Stimulated activated effector memory CD8-positive, alpha-beta T cell treated with anti-CD3 and anti-CD28 coated beads, Interleukin-12 subunit alpha, Interleukin-12 subunit beta, amount 100 ng/mL, for 72 hours (primary cell): ENCODE data around the gene OLA1.

Experiments used
- ATAC-seq: fragments of 150-1000 bp; cut with Tn5 transposase; 2 replicates; pipeline ENCODE4 v1.10.0; 2021
- DNase-seq, 2 donors: peaks; one replicate each; pipeline ENCODE4 v3.0.0; 2021 to 2022; ENCODE audit warnings: low spot score in 2 of 2
- H3K27ac Mint-ChIP-seq: one replicate; pipeline ENCODE4 v1.8.0; 2022; ENCODE audit warnings: mild to moderate bottlenecking, mixed read lengths
- H3K36me3 Mint-ChIP-seq: one replicate; pipeline ENCODE4 v1.8.0; 2022; ENCODE audit warnings: mild to moderate bottlenecking, mixed read lengths
- H3K4me1 Mint-ChIP-seq: one replicate; pipeline ENCODE4 v1.8.0; 2022; ENCODE audit warnings: mixed read lengths
- H3K4me3 Mint-ChIP-seq: one replicate; pipeline ENCODE4 v1.8.0; 2022; ENCODE audit warnings: mild to moderate bottlenecking, mixed read lengths
- H3K9me3 Mint-ChIP-seq: one replicate; pipeline ENCODE4 v1.8.0; 2022; ENCODE audit warnings: mixed read lengths

OLA1 gene

DNA sequence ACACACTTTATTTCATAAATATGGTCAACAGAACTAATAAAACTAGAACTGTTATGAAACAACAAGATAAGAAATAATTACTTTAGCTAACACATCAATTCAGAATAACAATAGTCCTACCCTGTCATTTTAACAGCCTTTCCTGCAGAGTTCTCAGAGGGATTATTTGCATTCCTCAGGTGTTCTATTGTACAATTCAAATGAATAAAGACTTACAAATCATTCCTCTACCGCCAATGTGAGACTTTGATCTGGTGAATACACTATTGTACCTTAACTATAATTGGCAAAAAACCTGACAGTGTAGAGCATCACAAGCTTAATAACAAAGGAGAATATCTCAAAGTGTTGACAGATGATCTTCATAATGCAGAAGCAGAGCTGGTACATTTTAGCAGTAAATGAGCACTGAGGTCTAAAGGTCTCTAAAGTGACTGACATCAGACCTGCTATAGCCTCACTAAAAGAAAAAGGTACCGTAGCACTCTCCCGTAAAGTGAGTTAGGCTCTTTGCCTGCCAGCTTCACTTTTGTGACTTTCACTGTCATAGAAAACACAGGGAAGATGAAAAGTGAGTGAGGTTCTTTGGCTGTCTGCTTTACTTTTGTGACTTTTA is 164.4 kb downstream of the OLA1 start:
- H3K36me3 Mint-ChIP-seq, result no peaks in the 10 kb centered on the region
- H3K9me3 Mint-ChIP-seq, result no peaks in the 10 kb centered on the region
- DNase-seq (no peak), ATAC-seq (no peak)
- H3K4me1 Mint-ChIP-seq, result no peaks in the 10 kb centered on the region
- no peak overlapping the region for H3K27ac Mint-ChIP-seq
- no peak overlapping the region for H3K4me3 Mint-ChIP-seq

- no peaks in the 10 kb centered on the region for H3K4me1 Mint-ChIP-seq
- no peaks in the 10 kb centered on the region for H3K9me3 Mint-ChIP-seq
- no peak overlapping the region for H3K4me3 Mint-ChIP-seq
- ATAC-seq (no peak), DNase-seq (no peak)
- H3K27ac Mint-ChIP-seq, result no peak overlapping the region
- H3K36me3 Mint-ChIP-seq, result no peaks in the 10 kb centered on the region
These were observed 167.6 kb downstream of the OLA1 start for GRCh38 chr2:174080672-174081121.

GRCh38 chr2:174078275-174078674 is 170.1 kb downstream of the OLA1 start:
- Mint-ChIP-seq H3K4me3 (no peak overlapping the region), H3K4me1 (no peaks in the 10 kb centered on the region), H3K9me3 (no peaks in the 10 kb centered on the region), H3K36me3 (peaks cover 21% of the 10 kb centered on the region), H3K27ac (no peak overlapping the region)
- no peak for ATAC-seq
- DNase-seq, result no peak

GRCh38 chr2:174076975-174077374 is 171.4 kb downstream of the OLA1 start:
- no peak overlapping the region for H3K4me3 Mint-ChIP-seq
- H3K9me3 Mint-ChIP-seq, result no peaks in the 10 kb centered on the region
- DNase-seq (no peak), ATAC-seq (no peak)
- H3K4me1 Mint-ChIP-seq, result no peaks in the 10 kb centered on the region
- peaks cover 21% of the 10 kb centered on the region for H3K36me3 Mint-ChIP-seq
- H3K27ac Mint-ChIP-seq, result no peak overlapping the region

- no peak for ATAC-seq
These were observed 172.3 kb downstream of the OLA1 start for GRCh38 chr2:174076040-174076439.

GRCh38 chr2:174074831-174075230 is 173.5 kb downstream of the OLA1 start:
- H3K27ac Mint-ChIP-seq, result no peak overlapping the region
- H3K9me3 Mint-ChIP-seq, result no peaks in the 10 kb centered on the region
- H3K36me3 Mint-ChIP-seq, result peaks cover 21% of the 10 kb centered on the region
- H3K4me1 Mint-ChIP-seq, result no peaks in the 10 kb centered on the region
- ATAC-seq (no peak), DNase-seq (no peak)
- no peak overlapping the region for H3K4me3 Mint-ChIP-seq

More at GRCh38 chr2:174076040-174076439, 172.3 kb downstream of the OLA1 start:
- no peak for DNase-seq
- Mint-ChIP-seq H3K4me1 (no peaks in the 10 kb centered on the region), H3K9me3 (no peaks in the 10 kb centered on the region), H3K36me3 (peaks cover 21% of the 10 kb centered on the region), H3K4me3 (no peak overlapping the region), H3K27ac (no peak overlapping the region)

DNA sequence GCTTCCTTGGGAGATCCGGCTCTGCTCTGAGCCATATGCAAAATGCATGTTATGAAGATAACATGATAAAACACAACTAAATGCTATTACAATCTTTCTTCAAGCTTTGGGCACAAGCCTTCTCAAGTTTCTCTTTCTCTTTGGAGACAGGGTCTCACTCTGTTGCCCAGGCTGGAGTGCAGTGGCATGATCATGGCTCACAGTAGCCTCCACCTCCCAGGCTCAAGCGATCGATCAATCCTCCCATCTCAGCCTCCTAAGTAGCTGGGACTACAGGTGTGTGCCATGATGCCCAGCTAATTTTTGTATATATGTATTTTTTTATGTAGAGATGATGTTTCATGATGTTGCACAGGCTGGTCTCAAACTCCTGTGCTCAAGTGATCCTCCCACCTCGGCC is 175.5 kb downstream of the OLA1 start:
- H3K36me3 Mint-ChIP-seq, result peaks cover 21% of the 10 kb centered on the region
- DNase-seq (no peak), ATAC-seq (no peak)
- H3K4me1 Mint-ChIP-seq, result no peaks in the 10 kb centered on the region
- H3K4me3 Mint-ChIP-seq, result no peak overlapping the region
- H3K9me3 Mint-ChIP-seq, result no peaks in the 10 kb centered on the region
- H3K27ac Mint-ChIP-seq, result no peak overlapping the region

DNA sequence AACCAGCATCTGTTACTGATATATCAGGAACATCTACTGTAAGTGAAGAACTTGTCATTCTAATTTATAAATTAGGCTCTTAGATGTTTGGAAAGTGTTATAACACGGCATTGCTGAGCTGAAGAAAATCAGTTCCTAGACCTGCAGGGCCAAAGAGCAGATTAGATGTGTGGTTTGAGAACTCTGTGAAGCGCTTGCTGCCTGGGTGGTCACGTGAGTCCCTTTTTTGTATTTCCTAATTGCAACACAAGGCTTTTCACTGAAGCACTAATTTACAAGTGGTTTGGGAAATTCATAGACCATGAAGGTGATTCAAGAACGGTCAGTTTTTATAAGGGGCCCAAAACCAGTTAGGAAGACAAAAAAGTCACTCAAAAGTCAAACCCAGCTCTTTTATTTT is 176.3 kb downstream of the OLA1 start:
- no peaks in the 10 kb centered on the region for H3K4me1 Mint-ChIP-seq
- H3K27ac Mint-ChIP-seq, result no peak overlapping the region
- ATAC-seq (no peak), DNase-seq (no peak)
- peaks cover 21% of the 10 kb centered on the region for H3K36me3 Mint-ChIP-seq
- no peaks in the 10 kb centered on the region for H3K9me3 Mint-ChIP-seq
- no peak overlapping the region for H3K4me3 Mint-ChIP-seq

DNA sequence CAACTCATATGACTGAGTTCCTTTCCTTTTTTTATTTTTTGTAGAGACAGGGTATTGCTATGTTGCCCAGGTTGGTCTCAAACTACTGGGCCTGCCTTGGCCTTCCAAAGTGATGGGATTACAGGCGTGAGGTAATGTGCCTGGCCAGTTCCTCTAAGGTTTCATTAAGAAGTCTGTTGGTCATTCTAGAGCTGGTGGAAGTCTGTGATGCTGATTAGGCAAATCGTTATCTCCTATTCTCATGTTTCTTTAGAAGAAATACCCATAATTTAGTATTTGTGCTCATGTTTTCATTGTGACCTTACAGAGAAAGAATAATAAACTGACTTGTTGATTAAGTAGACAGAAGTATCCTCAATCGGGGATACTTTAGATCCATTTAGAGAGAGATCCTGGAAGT is 177.0 kb downstream of the OLA1 start:
- ATAC-seq, result no peak
- Mint-ChIP-seq H3K27ac (no peak overlapping the region), H3K4me3 (no peak overlapping the region), H3K4me1 (no peaks in the 10 kb centered on the region), H3K36me3 (peaks cover 21% of the 10 kb centered on the region), H3K9me3 (no peaks in the 10 kb centered on the region)
- DNase-seq, result no peak

DNA sequence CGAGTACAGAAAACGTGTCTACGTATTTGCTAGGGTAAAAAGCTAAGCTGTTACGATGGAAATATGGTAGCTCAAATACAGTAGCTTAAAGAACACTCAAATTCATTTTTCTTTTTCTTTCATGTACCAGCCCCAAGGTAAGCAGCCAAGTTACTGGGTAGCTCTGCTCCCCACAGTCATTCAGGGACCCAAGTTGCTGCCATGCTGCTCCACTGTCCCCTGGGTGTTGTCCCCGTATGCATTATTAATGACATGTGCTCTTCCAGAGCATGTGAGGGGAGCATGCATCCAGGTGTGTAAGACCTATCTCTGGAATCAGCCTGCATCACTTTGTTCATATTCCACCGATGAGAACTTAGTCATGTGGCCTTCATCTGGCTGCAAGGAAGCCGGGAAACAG is 178.1 kb downstream of the OLA1 start:
- Mint-ChIP-seq H3K4me1 (no peaks in the 10 kb centered on the region), H3K4me3 (no peak overlapping the region), H3K9me3 (no peaks in the 10 kb centered on the region), H3K36me3 (peaks cover 16% of the 10 kb centered on the region), H3K27ac (no peak overlapping the region)
- no peak for ATAC-seq
- no peak for DNase-seq

- DNase-seq, result no peak
- no peak for ATAC-seq
- H3K9me3 Mint-ChIP-seq, result no peaks in the 10 kb centered on the region
- no peaks in the 10 kb centered on the region for H3K36me3 Mint-ChIP-seq
- no peak overlapping the region for H3K4me3 Mint-ChIP-seq
- H3K4me1 Mint-ChIP-seq, result no peaks in the 10 kb centered on the region
- H3K27ac Mint-ChIP-seq, result no peak overlapping the region
These were observed 180.5 kb downstream of the OLA1 start for GRCh38 chr2:174067815-174068214.

- Mint-ChIP-seq H3K4me1 (no peaks in the 10 kb centered on the region), H3K36me3 (no peaks in the 10 kb centered on the region), H3K9me3 (no peaks in the 10 kb centered on the region), H3K4me3 (no peak overlapping the region), H3K27ac (no peak overlapping the region)
- no peak for ATAC-seq
- peak in 1 of 2 donors; percentile 30 for DNase-seq
These were observed 181.5 kb downstream of the OLA1 start for GRCh38 chr2:174066871-174067270.

- ATAC-seq, result no peak
- Mint-ChIP-seq H3K9me3 (no peaks in the 10 kb centered on the region), H3K4me3 (no peak overlapping the region), H3K4me1 (no peaks in the 10 kb centered on the region), H3K36me3 (no peaks in the 10 kb centered on the region), H3K27ac (no peak overlapping the region)
- peak in 1 of 2 donors; percentile 32 for DNase-seq
These were observed 184.7 kb downstream of the OLA1 start for GRCh38 chr2:174063492-174064092.

GRCh38 chr2:174062934-174063333 is 185.4 kb downstream of the OLA1 start:
- Mint-ChIP-seq H3K4me3 (no peak overlapping the region), H3K4me1 (no peaks in the 10 kb centered on the region), H3K36me3 (no peaks in the 10 kb centered on the region), H3K27ac (no peak overlapping the region), H3K9me3 (peaks cover 2% of the 10 kb centered on the region)
- no peak for ATAC-seq
- DNase-seq, result peak in 1 of 2 donors; percentile 25

DNA sequence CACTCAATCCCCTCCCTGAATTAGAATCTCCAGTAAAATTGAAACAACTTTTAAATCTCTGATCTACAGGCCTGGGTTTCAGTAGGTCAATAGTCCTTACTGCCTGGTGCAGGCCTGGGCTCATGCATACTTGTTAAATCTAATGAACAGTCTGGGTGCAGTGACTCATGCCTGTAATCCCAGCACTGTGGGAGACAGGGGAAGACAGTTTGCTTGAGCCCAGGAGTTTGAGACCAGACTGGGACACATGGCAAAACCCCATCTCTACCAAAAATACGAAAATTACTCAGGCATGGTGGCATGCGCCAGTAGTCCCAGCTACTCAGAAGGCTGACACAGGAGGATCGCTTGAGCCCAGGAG is 188.5 kb downstream of the OLA1 start:
- Mint-ChIP-seq H3K4me1 (no peaks in the 10 kb centered on the region), H3K36me3 (no peaks in the 10 kb centered on the region), H3K27ac (no peak overlapping the region), H3K4me3 (no peak overlapping the region), H3K9me3 (peaks cover 2% of the 10 kb centered on the region)
- ATAC-seq, result no peak
- no peak for DNase-seq

DNA sequence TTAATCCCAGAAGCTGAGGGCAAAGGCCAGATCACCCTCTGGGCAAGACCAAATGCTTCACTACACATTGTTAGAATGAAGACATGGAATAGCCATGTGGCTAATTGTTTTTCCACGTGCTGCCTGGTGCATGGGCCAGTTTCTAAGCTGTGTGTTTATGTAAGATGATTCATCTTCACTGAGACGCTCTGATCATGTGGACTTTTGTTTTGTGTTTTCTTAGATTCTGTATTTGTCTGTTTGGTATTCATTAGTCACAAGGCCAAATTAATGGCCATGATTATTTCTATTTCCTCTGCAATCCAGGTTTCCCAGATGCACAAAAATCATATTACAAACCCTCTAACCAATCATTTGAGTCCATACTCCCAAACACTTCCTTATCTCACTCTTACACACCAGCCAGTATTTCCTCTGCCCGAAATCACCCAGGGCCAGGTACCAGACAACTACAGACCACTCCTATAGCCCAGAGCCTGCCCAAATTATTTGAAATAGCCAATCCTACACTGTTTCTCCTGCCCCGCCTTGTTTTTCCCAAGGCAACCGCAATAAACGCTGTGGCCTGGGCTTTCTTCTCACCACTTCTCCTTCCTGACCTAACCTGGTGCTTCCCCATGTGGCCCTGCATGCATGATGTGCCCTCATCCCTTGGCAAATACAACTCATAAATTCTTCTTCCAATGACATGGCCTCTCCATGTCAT is 189.0 kb downstream of the OLA1 start:
- H3K9me3 Mint-ChIP-seq, result peaks cover 2% of the 10 kb centered on the region
- H3K36me3 Mint-ChIP-seq, result no peaks in the 10 kb centered on the region
- H3K27ac Mint-ChIP-seq, result no peak overlapping the region
- no peak for ATAC-seq
- no peak for DNase-seq
- H3K4me1 Mint-ChIP-seq, result no peaks in the 10 kb centered on the region
- no peak overlapping the region for H3K4me3 Mint-ChIP-seq
